H9 (cell line): ENCODE data around the gene ZNF214. TPM values are rescaled to one million over a fixed set of nuclear protein-coding genes. Genes with fewer than 3 reads are reported as not detected.

Experiments
- total RNA-seq: library from RNA; stranded (reverse); gene quantifications from 2 replicates; pipeline ENCODE4 v1.2.1, GENCODE V29; 2021

Gene ZNF214
- total RNA-seq, 1 experiment from 2014 or later, result 4.0 TPM

Other genes with a start within 250 kb of the ZNF214 start
- gene OR2AG2, start 248.4 kb downstream of the ZNF214 start, total RNA-seq, result 0.26 and 0.33 TPM in 2 replicates
- not detected in 2 replicates for gene OR2AG1, start 237.3 kb downstream of the ZNF214 start, total RNA-seq
- gene OR6A2, start 220.7 kb downstream of the ZNF214 start, total RNA-seq, result 0.33 and 0.35 TPM in 2 replicates
- not detected in 2 replicates for gene OR10A5, start 174.7 kb downstream of the ZNF214 start, total RNA-seq
- not detected in 2 replicates for gene OR10A2, start 157.3 kb downstream of the ZNF214 start, total RNA-seq
- gene OR10A4, start 143.7 kb downstream of the ZNF214 start, total RNA-seq, result not detected in 2 replicates
- 0.26 and 0.79 TPM in 2 replicates for gene OR2D2, start 127.8 kb downstream of the ZNF214 start, total RNA-seq
- not detected in 2 replicates for gene OR2D3, start 99.3 kb downstream of the ZNF214 start, total RNA-seq
- 18.0 and 18.2 TPM in 2 replicates for gene ZNF215, start 93.9 kb downstream of the ZNF214 start, total RNA-seq
- gene NLRP14, start 133 bp upstream of the ZNF214 start, total RNA-seq, result 0.07 TPM in 1 of 2 replicates, not detected in the other
- gene RBMXL2, start 68.7 kb upstream of the ZNF214 start, total RNA-seq, result not detected in 2 replicates
- 0.63 and 0.79 TPM in 2 replicates for gene SYT9, start 231.6 kb upstream of the ZNF214 start, total RNA-seq